ENCODE results near the gene SLC13A4. TPM values are rescaled to one million over a fixed set of nuclear protein-coding genes. Genes with fewer than 3 reads are reported as not detected.
A peak's percentile ranks its signal among the peaks of the same experiment; 100 is the strongest.

SLC13A4 gene
- polyA plus RNA-seq, 1 donor (not counting 4 experiments of a cell fraction or from before 2014, with no cell fraction given) = 0.12 TPM

GRCh38 chr7:135745703-135746312 is 17.8 kb upstream of the SLC13A4 start:
- FAIRE-seq (peak; percentile 90), DNase-seq (ENCODE audit: low read depth, low spot score) (peak; percentile 87)
- Histone ChIP-seq H3K9ac (ENCODE audit: control insufficient read depth, extremely low read depth, insufficient read depth, low read length) (peak overlapping the region; percentile 79), H2AFZ (ENCODE audit: control insufficient read depth, low read length) (peak overlapping the region; percentile 44), H3K27ac (ENCODE audit: control insufficient read depth, insufficient read depth, low read length) (peak overlapping the region; percentile 100), H3K27me3 (ENCODE audit: control insufficient read depth, extremely low read depth, insufficient read depth, low read length) (no peaks in the 10 kb centered on the region), H3K4me1 (ENCODE audit: control insufficient read depth, extremely low read depth, insufficient read depth, low read length) (peaks cover 47% of the 10 kb centered on the region), H3K9me3 (ENCODE audit: control insufficient read depth, low read depth, low read length) (no peaks in the 10 kb centered on the region), H3K79me2 (ENCODE audit: control insufficient read depth, insufficient read depth, low read length) (no peaks in the 10 kb centered on the region), H3K9me1 (ENCODE audit: control insufficient read depth, extremely low read depth, insufficient read depth, low read length) (no peaks in the 10 kb centered on the region), H3K4me2 (ENCODE audit: control insufficient read depth, extremely low read depth, insufficient read depth, low read depth, low read length) (peak overlapping the region; percentile 87), H4K20me1 (ENCODE audit: control insufficient read depth, extremely low read depth, insufficient read depth, low read length) (no peaks in the 10 kb centered on the region), H3K36me3 (ENCODE audit: control insufficient read depth in 2 of 2, extremely low read depth in 1 of 2, insufficient read depth in 2 of 2, low read length in 2 of 2) (no peaks in the 10 kb centered on the region), H3K4me3 (ENCODE audit: control insufficient read depth in 2 of 3, extremely low read depth in 1 of 3, insufficient read depth in 2 of 3, low read depth in 1 of 3, low read length in 3 of 3) (peak overlapping the region in 2 of 3 experiments; percentile 43 to 53)
- TF ChIP-seq CTCF (optimal IDR thresholded peaks at IDR 0.05 in 1 of 3, IDR thresholded peaks at IDR 0.05 in 1 of 3, conservative IDR thresholded peaks at IDR 0.05 in 1 of 3; ENCODE audit: extremely low read depth in 1 of 3, insufficient read depth in 2 of 3, low read length in 3 of 3) (no peak), EZH2 (IDR thresholded peaks at IDR 0.05; ENCODE audit: low read length) (no peak)
- dilution Hi-C loops (cut with MboI; ENCODE audit: extremely low pct_ligation_motif_present, low sequenced_read_pairs) = no loop called here

- FAIRE-seq = peak; percentile 69
Measured at GRCh38 chr7:135744938-135745702, 17.1 kb upstream of the SLC13A4 start.

More at GRCh38 chr7:135744938-135745702, 17.1 kb upstream of the SLC13A4 start:
- no peaks in the 10 kb centered on the region for H3K36me3 ChIP-seq (ENCODE audit: control insufficient read depth in 2 of 2, extremely low read depth in 1 of 2, insufficient read depth in 2 of 2, low read length in 2 of 2)
- peak overlapping the region; percentile 100 for H3K27ac ChIP-seq (ENCODE audit: control insufficient read depth, insufficient read depth, low read length)
- DNase-seq (ENCODE audit: low read depth, low spot score) = peak; percentile 87
- dilution Hi-C loops (cut with MboI; ENCODE audit: extremely low pct_ligation_motif_present, low sequenced_read_pairs) = no loop called here
- TF ChIP-seq CTCF (optimal IDR thresholded peaks at IDR 0.05 in 1 of 3, IDR thresholded peaks at IDR 0.05 in 1 of 3, conservative IDR thresholded peaks at IDR 0.05 in 1 of 3; ENCODE audit: extremely low read depth in 1 of 3, insufficient read depth in 2 of 3, low read length in 3 of 3) (no peak), EZH2 (IDR thresholded peaks at IDR 0.05; ENCODE audit: low read length) (no peak)
- no peaks in the 10 kb centered on the region for H3K79me2 ChIP-seq (ENCODE audit: control insufficient read depth, insufficient read depth, low read length)
- H3K4me2 ChIP-seq (ENCODE audit: control insufficient read depth, extremely low read depth, insufficient read depth, low read depth, low read length) = peak overlapping the region; percentile 87
- H3K9me1 ChIP-seq (ENCODE audit: control insufficient read depth, extremely low read depth, insufficient read depth, low read length) = no peaks in the 10 kb centered on the region
- H3K9ac ChIP-seq (ENCODE audit: control insufficient read depth, extremely low read depth, insufficient read depth, low read length) = peak overlapping the region; percentile 79
- H2AFZ ChIP-seq (ENCODE audit: control insufficient read depth, low read length) = peak overlapping the region; percentile 44
- no peaks in the 10 kb centered on the region for H4K20me1 ChIP-seq (ENCODE audit: control insufficient read depth, extremely low read depth, insufficient read depth, low read length)
- no peaks in the 10 kb centered on the region for H3K9me3 ChIP-seq (ENCODE audit: control insufficient read depth, low read depth, low read length)
- peak overlapping the region in 2 of 3 experiments; percentile 43 to 53 for H3K4me3 ChIP-seq (ENCODE audit: control insufficient read depth in 2 of 3, extremely low read depth in 1 of 3, insufficient read depth in 2 of 3, low read depth in 1 of 3, low read length in 3 of 3)
- H3K27me3 ChIP-seq (ENCODE audit: control insufficient read depth, extremely low read depth, insufficient read depth, low read length) = no peaks in the 10 kb centered on the region
- H3K4me1 ChIP-seq (ENCODE audit: control insufficient read depth, extremely low read depth, insufficient read depth, low read length) = peaks cover 47% of the 10 kb centered on the region

Data from keratinocyte (primary cell).